H1 (cell line): ENCODE measurements around the gene GGA1. TPM values are rescaled to one million over a fixed set of nuclear protein-coding genes. Genes with fewer than 3 reads are reported as not detected.

Experiments used
- CTCF ChIA-PET: fragments of 300-600 bp; sonication (Branson Sonifier 250); formaldehyde crosslinking; loops from one replicate; lab custom pipeline; 2021; ENCODE audit not compliant: partially characterized antibody; lab: Charles Lee
- POLR2A ChIA-PET: fragments of 300-600 bp; sonication (Branson Sonifier 250); formaldehyde crosslinking; loops from one replicate; lab custom pipeline; 2021; ENCODE audit warnings: inconsistent platforms; ENCODE audit not compliant: partially characterized antibody; lab: Charles Lee
- DNase-seq, 2 experiments: peaks; one replicate each; pipeline versions ENCODE4 v3.0.0 to v3.0.0-alpha.2; 2010 to 2022; ENCODE audit warnings: low spot score in 2 of 2, low read depth in 1 of 2, mixed read lengths in 1 of 2
- FAIRE-seq: peaks from 2 replicates; lab custom pipeline; 2011; peaks lifted over from hg19 to GRCh38; lab: Jason Lieb, UNC
- H2AFZ ChIP-seq: 2 replicates; pipeline ENCODE4 v1.8.1; 2012; ENCODE audit warnings: low read length, inconsistent platforms
- H2AK5ac ChIP-seq: 2 replicates; pipeline ENCODE4 v1.6.1; 2013; ENCODE audit warnings: low read depth, low read length
- H2BK120ac ChIP-seq: replicated peaks from 2 replicates; pipeline ENCODE3; 2013; ENCODE audit warnings: low read depth, low read length, inconsistent platforms
- H2BK12ac ChIP-seq: 2 replicates; pipeline ENCODE4 v1.6.1; 2013; ENCODE audit warnings: low read depth, low read length
- H2BK15ac ChIP-seq: 2 replicates; pipeline ENCODE4 v1.6.1; 2013; ENCODE audit warnings: low read length
- H2BK20ac ChIP-seq: 2 replicates; pipeline ENCODE4 v1.6.1; 2013; ENCODE audit warnings: low read length
- H2BK5ac ChIP-seq: 2 replicates; pipeline ENCODE4 v1.6.1; 2013; ENCODE audit warnings: low read depth, low read length
- H3K14ac ChIP-seq: 2 replicates; pipeline ENCODE4 v1.6.1; 2013; ENCODE audit warnings: inconsistent platforms; ENCODE audit not compliant: insufficient read length
- H3K18ac ChIP-seq: 2 replicates; pipeline ENCODE4 v1.6.1; 2013; ENCODE audit warnings: low read length; ENCODE audit errors: extremely low read depth
- H3K23ac ChIP-seq: 2 replicates; pipeline ENCODE4 v1.6.1; 2013; ENCODE audit warnings: inconsistent platforms; ENCODE audit not compliant: insufficient read length
- H3K23me2 ChIP-seq: 2 replicates; pipeline ENCODE4 v1.6.1; 2013; ENCODE audit warnings: low read depth, low read length
- H3K27ac ChIP-seq: 2 replicates; pipeline ENCODE4 v1.6.1; 2011; ENCODE audit warnings: low read depth, low read length, inconsistent platforms
- H3K27me3 ChIP-seq, 4 experiments: replicated peaks in 1 of 4; 1 replicate in 1 of 4; 2 replicates in 3 of 4; pipeline versions ENCODE4 v1.6.1 to v1.8.1; 2011 to 2013; ENCODE audit warnings: low read length in 3 of 4, mild to moderate bottlenecking in 3 of 4, inconsistent platforms in 2 of 4, mixed read lengths in 2 of 4, moderate library complexity in 1 of 4; ENCODE audit not compliant: control insufficient read depth in 3 of 4, insufficient read depth in 3 of 4; ENCODE audit errors: extremely low read depth in 1 of 4
- H3K36me3 ChIP-seq, 4 experiments: 2 replicates each; pipeline versions ENCODE4 v1.6.1 to v1.8.1; 2011 to 2013; ENCODE audit warnings: mild to moderate bottlenecking in 4 of 4, low read length in 3 of 4, moderate library complexity in 2 of 4, control low read depth in 1 of 4, inconsistent platforms in 1 of 4; ENCODE audit not compliant: insufficient read depth in 4 of 4, control insufficient read depth in 2 of 4
- H3K4ac ChIP-seq: replicated peaks from 2 replicates; pipeline ENCODE3; 2013; ENCODE audit warnings: low read length, low read depth, mixed read lengths, inconsistent platforms; ENCODE audit not compliant: insufficient read length
- H3K4me1 ChIP-seq, 4 experiments: replicated peaks in 1 of 4; 1 replicate in 1 of 4; 2 replicates in 3 of 4; pipeline versions ENCODE4 v1.6.1 to v1.8.1; 2011 to 2013; ENCODE audit warnings: low read length in 3 of 4, inconsistent platforms in 2 of 4, mixed read lengths in 1 of 4; ENCODE audit not compliant: insufficient read depth in 4 of 4, control insufficient read depth in 3 of 4
- H3K4me2 ChIP-seq, 2 experiments: 2 replicates each; pipeline versions ENCODE4 v1.6.1 to v1.8.1; 2011 to 2013; ENCODE audit warnings: low read depth in 2 of 2, low read length in 2 of 2, control low read depth in 1 of 2, inconsistent platforms in 1 of 2, mild to moderate bottlenecking in 1 of 2; ENCODE audit not compliant: insufficient read depth in 1 of 2
- H3K4me3 ChIP-seq, 4 experiments: fragments of 200-600, 300-600 bp in 1 of 4; sonication (generic), shearing (Covaris generic), sonication (Bioruptor Twin) in 1 of 4; 2 replicates each; pipeline versions ENCODE4 v1.5.1 to v1.8.1; 2011 to 2016; ENCODE audit warnings: low read length in 4 of 4, low read depth in 3 of 4, control low read depth in 2 of 4, inconsistent platforms in 2 of 4, mild to moderate bottlenecking in 2 of 4, mixed read lengths in 1 of 4, moderate library complexity in 1 of 4; ENCODE audit not compliant: insufficient read depth in 2 of 4; ENCODE audit errors: extremely low read depth in 1 of 4
- H3K56ac ChIP-seq: replicated peaks from 2 replicates; pipeline ENCODE3; 2013; ENCODE audit warnings: low read depth, mild to moderate bottlenecking, mixed read lengths, low read length, inconsistent platforms; ENCODE audit not compliant: insufficient read length
- H3K79me1 ChIP-seq: 2 replicates; pipeline ENCODE4 v1.6.1; 2013; ENCODE audit warnings: low read depth, low read length, control low read depth
- H3K79me2 ChIP-seq, 2 experiments: 2 replicates each; pipeline versions ENCODE4 v1.6.1 to v1.8.1; 2012 to 2013; ENCODE audit warnings: low read length in 2 of 2, mild to moderate bottlenecking in 2 of 2, inconsistent platforms in 1 of 2; ENCODE audit not compliant: insufficient read depth in 2 of 2, control insufficient read depth in 1 of 2
- H3K9ac ChIP-seq, 4 experiments: replicated peaks in 1 of 4; 1 replicate in 1 of 4; 2 replicates in 3 of 4; pipeline versions ENCODE4 v1.6.1 to v1.8.1; 2011 to 2013; ENCODE audit warnings: low read depth in 3 of 4, low read length in 3 of 4, control low read depth in 2 of 4, mild to moderate bottlenecking in 2 of 4, moderate library complexity in 2 of 4, inconsistent platforms in 1 of 4; ENCODE audit errors: extremely low read depth in 1 of 4
- H3K9me3 ChIP-seq, 2 experiments: 2 replicates each; pipeline versions ENCODE4 v1.6.1 to v1.8.1; 2012 to 2013; ENCODE audit warnings: mild to moderate bottlenecking in 2 of 2, moderate library complexity in 2 of 2, control low read depth in 1 of 2, inconsistent platforms in 1 of 2, low read depth in 1 of 2, low read length in 1 of 2, mixed read lengths in 1 of 2; ENCODE audit not compliant: insufficient read depth in 2 of 2
- H4K20me1 ChIP-seq, 2 experiments: replicated peaks in 1 of 2; 2 replicates each; pipeline versions ENCODE3 to v1.8.1; 2011 to 2013; ENCODE audit warnings: inconsistent platforms in 2 of 2, low read length in 2 of 2, mild to moderate bottlenecking in 1 of 2; ENCODE audit not compliant: insufficient read depth in 2 of 2, control insufficient read depth in 1 of 2
- H4K5ac ChIP-seq: 2 replicates; pipeline ENCODE4 v1.6.1; 2013; ENCODE audit warnings: low read length, low read depth, mixed read lengths, inconsistent platforms; ENCODE audit not compliant: insufficient read length
- H4K8ac ChIP-seq: 2 replicates; pipeline ENCODE4 v1.8.0; 2013; ENCODE audit warnings: mild to moderate bottlenecking, moderate library complexity, low read length, inconsistent platforms; ENCODE audit not compliant: insufficient read depth; ENCODE audit errors: extremely low read depth
- H4K91ac ChIP-seq: replicated peaks from 2 replicates; pipeline ENCODE3; 2013; ENCODE audit warnings: low read length, mixed read lengths, inconsistent platforms; ENCODE audit not compliant: insufficient read length
- BCL11A ChIP-seq, 2 experiments: IDR thresholded peaks; one replicate each; pipeline ENCODE4 v1.6.1; 2011; ENCODE audit warnings: low read depth in 2 of 2, low read length in 2 of 2, mild to moderate bottlenecking in 2 of 2
- CBX5 ChIP-seq: fragments of 300-800, 300-1000 bp; sonication (generic); IDR thresholded peaks from 2 replicates; pipeline ENCODE4 v1.7.1; 2016; ENCODE audit warnings: antibody characterized with exemption, low read length, low read depth
- CEBPB ChIP-seq: IDR thresholded peaks from 2 replicates; pipeline ENCODE4 v1.6.1; 2012; ENCODE audit warnings: low read depth, low read length
- CTCF ChIP-seq, 3 experiments: IDR thresholded peaks; 1 replicate in 2 of 3; 2 replicates in 1 of 3; pipeline versions ENCODE4 v1.5.1 to v1.6.1; 2011; ENCODE audit warnings: low read length in 3 of 3, mild to moderate bottlenecking in 3 of 3, inconsistent platforms in 2 of 3, low read depth in 1 of 3, moderate library complexity in 1 of 3; ENCODE audit not compliant: insufficient read depth in 1 of 3; ENCODE audit errors: control extremely low read depth in 1 of 3
- GABPA ChIP-seq: IDR thresholded peaks from 2 replicates; pipeline ENCODE4 v1.6.1; 2011; ENCODE audit warnings: mild to moderate bottlenecking, low read length, moderate library complexity, borderline replicate concordance; ENCODE audit not compliant: insufficient read depth
- RAD21 ChIP-seq, 2 experiments: IDR thresholded peaks in 1 of 2; conservative IDR thresholded peaks in 1 of 2; 2 replicates each; pipeline ENCODE4 v1.6.1; 2011; ENCODE audit warnings: low read depth in 2 of 2, low read length in 2 of 2, improper control_type of control experiment in 1 of 2, inconsistent platforms in 1 of 2, mild to moderate bottlenecking in 1 of 2, moderate library complexity in 1 of 2
- SP1 ChIP-seq: IDR thresholded peaks from 2 replicates; pipeline ENCODE4 v1.6.1; 2011; ENCODE audit warnings: low read depth, low read length
- SUZ12 ChIP-seq: fragments of 200-600 bp; sonication (generic); IDR thresholded peaks from 2 replicates; pipeline ENCODE4 v1.6.1; 2012; ENCODE audit warnings: mild to moderate bottlenecking, inconsistent platforms, low read length, moderate library complexity, mixed read lengths
- WGBS, 2 experiments: shearing (Covaris generic) in 1 of 2; methylation state at CpG; one replicate each; pipeline versions ENCODE4 v1.1.6 to v1.1.7; 2013 to 2015; ENCODE audit warnings: low lambda C conversion rate in 2 of 2, mixed read lengths in 2 of 2, inconsistent platforms in 1 of 2, low coverage in 1 of 2, missing lambda C conversion rate in 1 of 2; ENCODE audit not compliant: insufficient replicate concordance in 2 of 2, insufficient coverage in 1 of 2, insufficient read length in 1 of 2; ENCODE audit errors: extremely low coverage in 1 of 2, missing lambda C conversion rate in 1 of 2; 5-methylcytosine and 5-hydroxymethylcytosine counted together
- polyA plus RNA-seq, 7 experiments: library from polyadenylated mRNA; depleted of rRNA in 3 of 7; stranded (reverse) in 5 of 7; unstranded in 2 of 7; fragments of >200 nt in 5 of 7; fragments of 200-250 nt in 2 of 7; gene quantifications; 1 replicate in 5 of 7; 2 replicates in 1 of 7; 4 replicates in 1 of 7; pipeline versions ENCODE4 v1.2.1 to v1.2.3, GENCODE V29; 2011 to 2013; ENCODE audit warnings: missing spikeins in 2 of 7, mixed read lengths in 2 of 7
- total RNA-seq: library from RNA; stranded (reverse); fragmentation: NEBNext Ultra II Directional; extraction: Animal tissue kit (Norgen Biotek cat#: 25700); gene quantifications from 2 replicates; pipeline ENCODE4 v1.2.1, GENCODE V29; 2021

The GGA1 gene
- total and polyA plus RNA-seq, 2 of the 8 experiments (the other 6 are each of a cell fraction or from before 2014, with no cell fraction given) = 49.3 to 57.2 TPM

- Histone ChIP-seq H3K56ac (no peak overlapping the region), H4K91ac (no peak overlapping the region), H4K20me1 (peaks cover 0 to 2% of the 10 kb centered on the region in 2 experiments), H3K23me2 (peaks cover 2% of the 10 kb centered on the region; the same call in 1 of the 2 replicates), H3K14ac (no peak overlapping the region), H2AFZ (0 out of 2 replicates have a peak overlapping the region, but pooled peaks have one; percentile 63), H2BK20ac (0 out of 2 replicates have a peak overlapping the region, but pooled peaks have one; percentile 72), H2BK15ac (peak overlapping the region; percentile 61; the same call in 1 of the 2 replicates), H3K23ac (no peak overlapping the region), H3K4ac (no peak overlapping the region), H4K8ac (no peak overlapping the region), H3K9me3 (no peaks in the 10 kb centered on the region), H3K4me2 (peak overlapping the region; percentile 63 to 78), H3K27me3 (peaks cover 0 to 2% (median 0%) of the 10 kb centered on the region in 4 experiments; a peak in 1 of 7 replicates), H3K9ac (no peak overlapping the region), H2AK5ac (no peak overlapping the region), H2BK5ac (peak overlapping the region; percentile 81; the same call in 1 of the 2 replicates), H4K5ac (no peak overlapping the region), H3K4me1 (peaks cover 0 to 19% (median 13%) of the 10 kb centered on the region in 4 experiments; a peak in 6 of 7 replicates), H2BK12ac (peak overlapping the region; percentile 55; the same call in 1 of the 2 replicates), H3K4me3 (peak overlapping the region; percentile 28 to 63 (median 36)), H3K79me1 (no peaks in the 10 kb centered on the region), H3K18ac (peak overlapping the region; percentile 56; the same call in 1 of the 2 replicates), H3K27ac (no peak overlapping the region), H3K79me2 (no peaks in the 10 kb centered on the region), H3K36me3 (no peaks in the 10 kb centered on the region), H2BK120ac (no peak overlapping the region)
- CTCF ChIA-PET = interaction anchor here (1.2 to 16.3 kb wide), 3 partner anchors 14 to 36 kb away, joined by 3 to 261 read pairs (median 3); partner anchors contain the start of genes PDXP and SH3BP1
- WGBS, 2 experiments = 14% methylated on average over 20 of the region's 42 CpGs; no CpG with 5 or more reads in 1 of the 2 experiments
- FAIRE-seq (no peak), DNase-seq (peak; percentile 78 to 87)
- POLR2A ChIA-PET = interaction anchor here (0.6 to 2.2 kb wide), 9 partner anchors 10 to 150 kb away, joined by 3 to 12 read pairs (median 4); partner anchors contain the start of genes GGA1, NOL12 and PDXP
- TF ChIP-seq BCL11A (IDR thresholded peaks at IDR 0.05; ENCODE audit: low read depth in 2 of 2, low read length in 2 of 2) (no peak), RAD21 (IDR thresholded peaks at IDR 0.05 in 1 of 2, conservative IDR thresholded peaks at IDR 0.05 in 1 of 2; ENCODE audit: low read depth in 2 of 2, low read length in 2 of 2) (no peak), CBX5 (no peak), GABPA (no peak), SP1 (peak; percentile 45; the same call in 1 of the 2 replicates), SUZ12 (no peak), CEBPB (no peak), CTCF (IDR thresholded peaks at IDR 0.05; ENCODE audit: control extremely low read depth in 1 of 3, insufficient read depth in 1 of 3, low read depth in 1 of 3, low read length in 3 of 3) (no peak)
Observed at GRCh38 chr22:37676736-37677492, 68.3 kb downstream of the GGA1 start.
